Measurements from ENCODE around the gene ANKRD13D.

ANKRD13D gene

GRCh38 chr11:67275606-67276409, 13.3 kb upstream of the ANKRD13D start:
- DNase-seq = no peak

DNA sequence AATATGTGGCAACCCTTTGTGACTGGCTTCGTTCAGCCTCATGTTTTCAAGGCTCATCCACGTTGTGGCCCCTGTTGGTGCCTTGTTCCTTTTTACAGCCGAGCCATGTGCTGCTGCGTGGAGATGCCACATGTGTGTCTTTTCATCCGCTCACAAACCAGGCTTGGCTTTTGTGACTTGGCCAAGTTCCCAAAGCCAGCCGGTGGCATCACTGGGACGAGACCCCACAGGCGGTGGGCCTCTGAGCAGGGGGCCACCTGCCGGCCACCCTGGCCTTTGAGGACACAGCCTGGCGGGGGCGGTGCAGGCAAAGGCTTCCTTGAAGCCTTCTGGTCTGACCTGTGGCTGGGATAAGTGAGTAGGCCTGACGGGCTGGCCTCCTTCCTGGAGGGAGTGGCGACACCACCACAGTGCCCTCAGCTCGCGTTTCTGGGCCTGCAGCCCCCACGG, 12.3 kb upstream of the ANKRD13D start:
- peak; percentile 24 for DNase-seq

DNA sequence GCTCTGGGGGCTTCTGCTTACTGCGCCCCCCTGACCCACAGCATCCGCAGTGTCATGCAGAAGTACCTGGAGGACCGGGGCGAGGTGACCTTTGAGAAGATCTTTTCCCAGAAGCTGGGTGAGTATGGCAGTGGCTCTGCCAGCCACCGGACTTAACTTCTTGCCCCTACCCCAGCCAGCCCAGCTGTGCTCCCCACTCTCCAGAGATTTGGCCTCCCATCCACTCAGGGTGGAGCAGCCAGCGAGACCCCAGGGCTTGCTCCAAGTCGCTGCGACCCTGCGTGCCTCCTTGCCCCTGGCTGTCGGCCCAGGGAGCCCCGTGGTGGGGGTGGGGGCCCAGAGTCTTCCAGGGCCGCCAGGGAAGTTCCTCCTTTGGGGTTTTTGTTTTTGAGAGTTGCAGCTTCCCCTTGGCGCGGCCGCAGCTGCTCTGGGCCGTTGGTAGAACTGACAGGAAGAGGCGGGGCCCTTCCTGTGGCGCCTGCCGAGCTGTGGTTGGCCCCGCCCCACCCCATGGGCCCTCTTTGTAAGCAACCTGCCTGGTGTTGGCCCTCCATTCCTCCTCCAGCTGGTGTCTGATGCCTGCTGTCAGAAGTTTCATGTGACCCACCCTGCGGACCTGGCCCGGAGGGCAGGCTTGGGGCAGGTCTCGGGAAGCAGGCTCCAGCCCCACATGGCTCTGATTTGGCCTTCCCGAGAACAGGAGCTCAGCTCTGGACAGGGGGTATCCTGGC, 11.7 kb upstream of the ANKRD13D start:
- DNase-seq = peak; percentile 70

- no peak for DNase-seq
Observed at GRCh38 chr11:67278135-67278938, 10.8 kb upstream of the ANKRD13D start.

- DNase-seq = no peak
Observed at GRCh38 chr11:67278939-67279588, 10.0 kb upstream of the ANKRD13D start.

DNA sequence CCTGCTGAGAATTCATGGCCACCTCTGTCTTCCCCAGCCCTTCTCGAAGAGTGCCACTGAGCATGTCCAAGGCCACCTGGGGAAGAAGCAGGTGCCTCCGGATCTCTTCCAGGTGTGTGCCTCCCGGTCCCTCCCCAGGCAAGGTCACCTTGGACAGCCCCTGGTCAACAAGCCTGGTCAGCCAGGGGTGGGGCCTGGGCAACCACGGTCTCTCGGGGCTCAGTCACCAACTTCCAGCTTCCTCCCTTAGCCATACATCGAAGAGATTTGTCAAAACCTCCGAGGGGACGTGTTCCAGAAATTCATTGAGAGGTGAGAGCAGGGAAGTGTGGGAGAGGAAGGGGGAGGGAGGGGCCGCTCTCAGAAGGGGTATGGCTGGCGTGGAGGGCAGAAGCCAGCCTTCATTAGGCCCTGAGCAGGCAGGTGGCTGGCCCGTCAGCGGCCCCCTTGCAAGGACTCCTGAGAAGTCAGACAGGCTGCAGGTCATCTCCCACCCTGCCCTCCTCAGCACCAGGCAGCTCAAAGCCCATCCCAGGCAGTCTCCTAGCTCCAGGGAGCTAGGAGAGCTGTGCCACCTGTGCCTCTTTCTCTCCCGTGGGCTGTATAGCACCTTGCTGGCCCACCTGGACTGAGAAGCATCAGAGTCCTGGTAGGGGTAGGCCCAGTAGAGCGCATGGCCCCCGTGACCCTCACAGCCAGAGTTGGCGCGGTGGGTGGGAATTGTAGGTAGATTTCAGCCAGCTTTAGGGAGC, 9.3 kb upstream of the ANKRD13D start:
- no peak for DNase-seq

DNA sequence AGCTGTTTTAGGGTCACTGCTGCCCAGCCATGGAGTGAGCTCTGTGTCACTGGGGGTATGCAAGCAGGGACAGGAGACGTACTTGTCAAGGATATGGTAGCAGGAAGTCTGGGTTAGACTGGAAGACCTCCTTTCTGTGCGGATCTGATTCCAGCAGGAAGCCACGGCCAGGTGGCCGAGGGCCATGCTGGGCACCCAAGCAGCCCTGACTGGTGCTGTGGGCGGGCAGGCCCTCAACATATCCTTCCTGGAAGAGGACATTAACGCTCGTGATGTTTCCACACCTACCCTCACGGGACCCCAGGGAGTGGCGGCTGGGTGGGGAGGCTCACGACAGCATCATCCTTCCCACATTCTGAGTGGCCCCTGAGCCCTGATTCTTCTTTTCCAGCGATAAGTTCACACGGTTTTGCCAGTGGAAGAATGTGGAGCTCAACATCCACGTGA, 8.7 kb upstream of the ANKRD13D start:
- no peak for DNase-seq

DNA sequence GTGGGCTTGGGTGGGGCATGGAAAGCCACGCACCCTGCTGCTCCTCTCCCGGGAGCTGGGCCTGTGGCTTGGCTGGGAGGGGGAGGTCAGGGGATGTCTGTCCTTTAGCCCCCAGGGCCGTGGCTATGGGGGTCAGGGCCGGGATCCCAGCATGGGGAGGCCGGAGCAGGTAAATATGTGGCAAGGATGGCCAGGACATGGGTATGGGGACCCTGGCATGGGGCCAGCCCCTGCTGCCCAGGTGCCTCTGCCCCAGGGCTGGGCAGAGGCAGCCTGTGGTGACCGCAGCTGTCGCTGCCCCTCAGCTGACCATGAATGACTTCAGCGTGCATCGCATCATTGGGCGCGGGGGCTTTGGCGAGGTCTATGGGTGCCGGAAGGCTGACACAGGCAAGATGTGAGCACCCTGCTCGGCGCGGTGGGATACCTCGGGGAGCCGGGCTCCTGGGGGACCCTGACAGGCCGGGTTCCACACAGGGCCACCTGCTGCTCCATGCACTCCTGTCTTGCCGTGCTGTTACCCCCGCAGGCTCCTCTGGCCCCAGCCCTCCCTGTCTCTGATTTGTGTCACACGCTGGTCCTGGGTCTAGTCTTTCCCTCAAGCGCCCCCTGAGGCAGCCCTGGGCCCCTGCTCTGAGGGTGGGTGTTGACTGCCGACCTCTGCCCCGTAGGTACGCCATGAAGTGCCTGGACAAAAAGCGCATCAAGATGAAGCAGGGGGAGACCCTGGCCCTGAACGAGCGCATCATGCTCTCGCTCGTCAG, 8.1 kb upstream of the ANKRD13D start:
- no peak for DNase-seq

DNA sequence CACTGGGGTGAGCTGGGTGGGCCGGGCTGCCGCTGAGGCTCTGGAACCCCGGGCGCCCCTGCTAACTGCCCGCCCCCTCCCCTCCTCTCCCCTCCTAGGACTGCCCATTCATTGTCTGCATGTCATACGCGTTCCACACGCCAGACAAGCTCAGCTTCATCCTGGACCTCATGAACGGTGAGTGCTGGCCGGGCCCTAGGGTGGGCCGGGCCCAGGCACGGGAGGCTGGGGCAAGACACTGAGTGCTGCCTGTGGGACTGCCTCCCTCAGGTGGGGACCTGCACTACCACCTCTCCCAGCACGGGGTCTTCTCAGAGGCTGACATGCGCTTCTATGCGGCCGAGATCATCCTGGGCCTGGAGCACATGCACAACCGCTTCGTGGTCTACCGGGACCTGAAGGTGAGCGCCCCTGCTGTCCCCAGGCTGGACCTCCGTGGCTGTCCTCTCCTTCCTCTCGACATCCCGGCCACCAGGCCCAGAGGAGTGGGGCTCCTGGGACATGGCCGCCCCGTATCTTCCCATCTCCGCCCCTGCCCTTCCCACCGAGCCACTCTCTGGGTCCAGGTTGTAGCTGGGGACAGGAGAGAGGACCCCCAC, 7.5 kb upstream of the ANKRD13D start:
- DNase-seq = no peak

GRCh38 chr11:67282155-67282875, 6.8 kb upstream of the ANKRD13D start:
- no peak for DNase-seq

DNA sequence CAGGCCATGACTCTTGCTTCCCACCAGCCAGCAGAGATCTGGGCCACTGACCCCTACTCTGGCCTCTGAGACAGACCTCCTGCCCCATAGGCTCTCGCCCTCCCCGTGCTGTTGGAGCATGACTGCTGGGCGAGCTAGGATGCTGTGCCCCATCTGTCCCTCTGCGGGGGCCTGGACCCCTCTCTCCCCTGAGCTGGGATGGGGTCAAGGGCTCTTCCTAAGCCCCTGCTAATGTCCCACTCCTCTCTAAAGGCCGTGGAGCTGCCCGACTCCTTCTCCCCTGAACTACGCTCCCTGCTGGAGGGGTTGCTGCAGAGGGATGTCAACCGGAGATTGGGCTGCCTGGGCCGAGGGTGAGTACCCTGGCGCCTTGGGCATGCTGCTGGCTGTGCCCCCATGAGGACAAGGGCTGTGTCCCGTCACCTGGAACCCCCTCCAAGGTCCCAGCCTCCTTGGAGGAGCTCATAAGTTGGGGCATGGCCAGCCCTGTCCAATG, 6.2 kb upstream of the ANKRD13D start:
- no peak for DNase-seq

DNA sequence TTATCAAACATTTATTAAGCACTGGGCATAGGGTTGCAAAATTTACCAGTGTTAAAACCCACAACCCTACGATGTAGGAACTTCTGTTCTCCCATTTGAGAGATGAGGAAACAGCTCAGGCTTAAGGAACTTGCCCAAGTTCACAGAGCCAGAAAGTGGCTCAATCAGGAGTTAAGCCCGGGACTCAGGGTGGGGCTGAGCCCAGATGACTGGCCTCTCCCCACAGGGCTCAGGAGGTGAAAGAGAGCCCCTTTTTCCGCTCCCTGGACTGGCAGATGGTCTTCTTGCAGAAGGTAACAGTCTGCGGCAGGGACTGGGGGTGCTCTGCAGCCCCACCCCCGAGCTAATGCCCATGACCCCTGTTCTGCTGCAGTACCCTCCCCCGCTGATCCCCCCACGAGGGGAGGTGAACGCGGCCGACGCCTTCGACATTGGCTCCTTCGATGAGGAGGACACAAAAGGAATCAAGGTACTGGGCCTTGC, 5.6 kb upstream of the ANKRD13D start:
- DNase-seq = no peak

GRCh38 chr11:67284811-67285540, 4.1 kb upstream of the ANKRD13D start:
- no peak for DNase-seq

DNA sequence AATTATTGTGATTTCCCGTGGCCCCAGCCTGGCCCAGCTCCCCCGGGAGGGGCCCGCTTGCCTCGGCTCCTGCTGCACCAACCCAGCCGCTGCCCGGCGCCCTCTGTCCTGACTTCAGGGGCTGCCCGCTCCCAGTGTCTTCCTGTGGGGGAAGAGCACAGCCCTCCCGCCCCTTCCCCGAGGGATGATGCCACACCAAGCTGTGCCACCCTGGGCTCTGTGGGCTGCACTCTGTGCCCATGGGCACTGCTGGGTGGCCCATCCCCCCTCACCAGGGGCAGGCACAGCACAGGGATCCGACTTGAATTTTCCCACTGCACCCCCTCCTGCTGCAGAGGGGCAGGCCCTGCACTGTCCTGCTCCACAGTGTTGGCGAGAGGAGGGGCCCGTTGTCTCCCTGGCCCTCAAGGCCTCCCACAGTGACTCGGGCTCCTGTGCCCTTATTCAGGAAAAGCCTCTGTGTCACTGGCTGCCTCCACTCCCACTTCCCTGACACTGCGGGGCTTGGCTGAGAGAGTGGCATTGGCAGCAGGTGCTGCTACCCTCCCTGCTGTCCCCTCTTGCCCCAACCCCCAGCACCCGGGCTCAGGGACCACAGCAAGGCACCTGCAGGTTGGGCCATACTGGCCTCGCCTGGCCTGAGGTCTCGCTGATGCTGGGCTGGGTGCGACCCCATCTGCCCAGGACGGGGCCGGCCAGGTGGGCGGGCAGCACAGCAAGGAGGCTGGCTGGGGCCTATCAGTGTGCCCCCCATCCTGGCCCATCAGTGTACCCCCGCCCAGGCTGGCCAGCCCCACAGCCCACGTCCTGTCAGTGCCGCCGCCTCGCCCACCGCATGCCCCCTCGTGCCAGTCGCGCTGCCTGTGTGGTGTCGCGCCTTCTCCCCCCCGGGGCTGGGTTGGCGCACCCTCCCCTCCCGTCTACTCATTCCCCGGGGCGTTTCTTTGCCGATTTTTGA, 3.3 kb upstream of the ANKRD13D start:
- DNase-seq = no peak

- no peak for DNase-seq
Observed at GRCh38 chr11:67286621-67287333, 2.3 kb upstream of the ANKRD13D start.

DNA sequence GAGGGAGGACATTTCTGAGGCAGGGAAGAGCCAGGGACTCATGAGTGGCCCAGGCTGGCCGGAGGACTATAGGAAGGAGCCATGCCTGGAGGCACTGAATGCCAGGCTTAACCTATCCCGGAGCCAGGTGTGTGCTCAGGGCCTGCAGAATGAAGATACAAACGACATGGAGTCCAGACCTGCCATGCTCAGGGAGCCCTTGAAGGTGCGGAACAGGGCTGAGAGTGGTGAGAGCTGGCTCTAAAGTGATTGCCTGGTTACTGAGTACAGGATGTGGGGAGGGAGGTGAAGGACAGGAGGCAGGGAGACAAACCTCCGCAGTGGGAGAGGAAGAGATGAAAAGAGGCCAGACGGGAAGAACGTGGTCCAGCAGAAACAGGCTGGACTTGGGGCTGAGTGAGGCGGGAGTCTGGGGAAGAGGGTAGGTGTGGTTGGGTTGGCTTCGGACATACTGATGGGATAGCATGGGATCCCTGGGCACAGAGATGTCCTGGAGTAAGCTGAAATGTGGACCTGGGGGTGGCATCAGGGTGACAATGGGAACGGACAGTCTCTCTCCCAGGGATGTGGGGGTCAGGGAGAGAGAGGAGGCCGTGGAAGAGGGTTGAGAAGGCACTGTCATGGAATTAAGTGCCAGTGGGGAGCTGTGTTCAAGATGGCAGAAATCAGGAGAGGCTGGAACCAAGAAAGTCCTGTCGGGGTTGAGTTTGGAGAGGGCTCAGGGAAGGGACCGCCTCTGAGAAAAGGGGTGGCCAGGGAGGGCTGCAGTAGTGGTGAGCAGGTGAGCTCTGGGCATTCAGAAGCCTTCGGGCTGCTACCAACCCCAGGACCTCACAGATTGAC, 1.5 kb upstream of the ANKRD13D start:
- DNase-seq = no peak

DNA sequence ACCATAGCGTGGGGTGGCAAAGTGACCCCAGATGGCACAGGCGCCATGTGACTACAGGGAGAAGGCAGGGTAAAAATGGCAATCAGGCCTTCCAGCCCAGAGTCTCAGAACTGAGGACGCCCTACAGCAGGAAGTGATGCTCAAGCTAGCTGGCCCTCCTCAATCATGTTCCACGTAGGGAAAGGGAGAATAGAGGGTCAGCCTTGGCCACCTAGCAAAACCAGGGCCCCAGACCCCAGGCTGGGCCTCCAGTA, 978 bp upstream of the ANKRD13D start:
- no peak for DNase-seq
